Measurements from ENCODE around the gene HOXD4.

- TF ChIP-seq POLR2A (IDR thresholded peaks at IDR 0.05; ENCODE audit: low read length), result no peak
- TF ChIP-seq GATA1 (IDR thresholded peaks at IDR 0.05; ENCODE audit: low read depth, low read length), result no peak
Observed at GRCh38 chr2:176189681-176190641, 38.6 kb downstream of the HOXD4 start.
